Measurements from ENCODE around the gene FHAD1. TPM values are rescaled to one million over a fixed set of nuclear protein-coding genes. Genes with fewer than 3 reads are reported as not detected.
A peak's percentile ranks its signal among the peaks of the same experiment; 100 is the strongest.

The FHAD1 gene
- total and polyA plus RNA-seq, 10 of the 15 experiments (the other 5 are each of a cell fraction or from before 2014, with no cell fraction given): 0.09 to 1.0 (median 0.32) TPM; not detected in 2

- H3K4me3 ChIP-seq: no peak overlapping the region
- 62% methylated on average over 23 of the region's 23 CpGs for WGBS (ENCODE audit: insufficient coverage, insufficient replicate concordance, low lambda C conversion rate, missing lambda C conversion rate)
- FAIRE-seq (no peak), DNase-seq (ENCODE audit: low read depth, low spot score) (no peak), ATAC-seq (no peak)
- CTCF ChIA-PET: interaction anchor here (1.2 kb wide), 1 partner anchor 22 kb away, joined by 5 read pairs; no protein-coding TSS in a partner anchor
- peaks cover 23% of the 10 kb centered on the region for H3K4me1 ChIP-seq (ENCODE audit: control insufficient read depth, insufficient read depth, low read length)
- in situ Hi-C loops (cut with MboI): no loop called here
- no peak overlapping the region for H3K9ac ChIP-seq (ENCODE audit: control insufficient read depth, insufficient read depth, low read length)
- H3K9me3 ChIP-seq (replicated peaks; ENCODE audit: control insufficient read depth, insufficient read depth, low read length): no peaks in the 10 kb centered on the region; the same call in 2 of the 3 replicates
- H4K20me1 ChIP-seq (ENCODE audit: control insufficient read depth, insufficient read depth): no peaks in the 10 kb centered on the region
- H3K36me3 ChIP-seq (ENCODE audit: control insufficient read depth in 2 of 2, insufficient read depth in 2 of 2, low read length in 1 of 2): no peaks in the 10 kb centered on the region
- SMC1A ChIA-PET (ENCODE audit: uncharacterized antibody, unreplicated experiment): no interaction called here
- H3K27me3 ChIP-seq (replicated peaks in 1 of 2; ENCODE audit: control insufficient read depth in 2 of 2, insufficient read depth in 2 of 2, low read length in 1 of 2): no peaks in the 10 kb centered on the region
- peak overlapping the region; percentile 81 for H3K4me2 ChIP-seq (ENCODE audit: control insufficient read depth, insufficient read depth)
- no peaks in the 10 kb centered on the region for H3K79me2 ChIP-seq (ENCODE audit: control insufficient read depth, insufficient read depth, low read length)
- POLR2A ChIA-PET: no interaction called here
- no peak overlapping the region for H3K27ac ChIP-seq (ENCODE audit: control insufficient read depth, insufficient read depth)
- no TSS peak for BruUV-seq (replicated peaks)
- RAD21 ChIA-PET (ENCODE audit: unreplicated experiment): interaction anchor here (1.9 kb wide), 1 partner anchor 22 kb away, joined by 5 read pairs; no protein-coding TSS in a partner anchor
- no peak overlapping the region for H2AFZ ChIP-seq (ENCODE audit: control insufficient read depth, low read depth, low read length)
- intact Hi-C loops (cut with micrococcal nuclease; ENCODE audit: unreplicated experiment): no loop called here
- no peak for TF ChIP-seq ZNF24 (IDR thresholded peaks at IDR 0.05)
- TF ChIP-seq STAT3 (IDR thresholded peaks at IDR 0.05; ENCODE audit: low read depth, low read length): no peak
- TF ChIP-seq ZNF622 (IDR thresholded peaks at IDR 0.05): no peak
- TF ChIP-seq IRF4 (IDR thresholded peaks at IDR 0.05; ENCODE audit: low read depth, low read length): no peak
- no peak for TF ChIP-seq HSF1 (IDR thresholded peaks at IDR 0.05; ENCODE audit: low read depth, low read length)
- TF ChIP-seq ZBTB33 (IDR thresholded peaks at IDR 0.05): no peak
- TF ChIP-seq RELA (IDR thresholded peaks at IDR 0.05; ENCODE audit: borderline replicate concordance, partially characterized antibody): no peak
- no peak for TF ChIP-seq SMAD5 (IDR thresholded peaks at IDR 0.05; ENCODE audit: low read depth)
- no peak for TF ChIP-seq ZNF687 (IDR thresholded peaks at IDR 0.05)
- no peak for TF ChIP-seq RFX5 (IDR thresholded peaks at IDR 0.05; ENCODE audit: low read depth, low read length)
- TF ChIP-seq SREBF1 (IDR thresholded peaks at IDR 0.05; ENCODE audit: low read length): no peak
- no peak for TF ChIP-seq TCF7 (IDR thresholded peaks at IDR 0.05; ENCODE audit: borderline replicate concordance)
- no peak for TF ChIP-seq NKRF (conservative IDR thresholded peaks at IDR 0.05)
- TF ChIP-seq CREB1 (IDR thresholded peaks at IDR 0.05; ENCODE audit: low read depth): no peak
- no peak for TF ChIP-seq SREBF2 (IDR thresholded peaks at IDR 0.05; ENCODE audit: low read length)
These were observed 98.0 kb downstream of the FHAD1 start for GRCh38 chr1:15344800-15345704.
